NCI-H82 treated with DMSO at 0.1 percent for 48 hours (cell line): Measurements from ENCODE around the gene LKAAEAR1.
"Not testable (repeated sequence)": the region's sequence is repeated elsewhere in the genome, so short reads cannot be mapped to it uniquely, and the experiment has no call there.

ENCODE experiments used
- DNase-seq: peaks from one replicate; lab custom pipeline; 2025; ENCODE audit not compliant: unreplicated experiment; lab: John Stamatoyannopoulos, UW

Gene LKAAEAR1

GRCh38 chr20:64099086-64099786 is 15.0 kb upstream of the LKAAEAR1 start:
- no peak for DNase-seq

DNA sequence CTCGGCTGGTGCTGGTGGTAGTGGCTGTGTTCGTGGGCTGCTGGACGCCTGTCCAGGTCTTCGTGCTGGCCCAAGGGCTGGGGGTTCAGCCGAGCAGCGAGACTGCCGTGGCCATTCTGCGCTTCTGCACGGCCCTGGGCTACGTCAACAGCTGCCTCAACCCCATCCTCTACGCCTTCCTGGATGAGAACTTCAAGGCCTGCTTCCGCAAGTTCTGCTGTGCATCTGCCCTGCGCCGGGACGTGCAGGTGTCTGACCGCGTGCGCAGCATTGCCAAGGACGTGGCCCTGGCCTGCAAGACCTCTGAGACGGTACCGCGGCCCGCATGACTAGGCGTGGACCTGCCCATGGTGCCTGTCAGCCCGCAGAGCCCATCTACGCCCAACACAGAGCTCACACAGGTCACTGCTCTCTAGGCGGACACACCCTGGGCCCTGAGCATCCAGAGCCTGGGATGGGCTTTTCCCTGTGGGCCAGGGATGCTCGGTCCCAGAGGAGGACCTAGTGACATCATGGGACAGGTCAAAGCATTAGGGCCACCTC is 14.3 kb upstream of the LKAAEAR1 start:
- no peak for DNase-seq

GRCh38 chr20:64096535-64096934 is 12.3 kb upstream of the LKAAEAR1 start:
- no peak for DNase-seq

- no peak for DNase-seq
Measured at GRCh38 chr20:64095927-64096326, 11.7 kb upstream of the LKAAEAR1 start.

- DNase-seq, result no peak
Measured at GRCh38 chr20:64095455-64095854, 11.3 kb upstream of the LKAAEAR1 start.

GRCh38 chr20:64093013-64093503 is 8.9 kb upstream of the LKAAEAR1 start:
- no peak for DNase-seq

DNA sequence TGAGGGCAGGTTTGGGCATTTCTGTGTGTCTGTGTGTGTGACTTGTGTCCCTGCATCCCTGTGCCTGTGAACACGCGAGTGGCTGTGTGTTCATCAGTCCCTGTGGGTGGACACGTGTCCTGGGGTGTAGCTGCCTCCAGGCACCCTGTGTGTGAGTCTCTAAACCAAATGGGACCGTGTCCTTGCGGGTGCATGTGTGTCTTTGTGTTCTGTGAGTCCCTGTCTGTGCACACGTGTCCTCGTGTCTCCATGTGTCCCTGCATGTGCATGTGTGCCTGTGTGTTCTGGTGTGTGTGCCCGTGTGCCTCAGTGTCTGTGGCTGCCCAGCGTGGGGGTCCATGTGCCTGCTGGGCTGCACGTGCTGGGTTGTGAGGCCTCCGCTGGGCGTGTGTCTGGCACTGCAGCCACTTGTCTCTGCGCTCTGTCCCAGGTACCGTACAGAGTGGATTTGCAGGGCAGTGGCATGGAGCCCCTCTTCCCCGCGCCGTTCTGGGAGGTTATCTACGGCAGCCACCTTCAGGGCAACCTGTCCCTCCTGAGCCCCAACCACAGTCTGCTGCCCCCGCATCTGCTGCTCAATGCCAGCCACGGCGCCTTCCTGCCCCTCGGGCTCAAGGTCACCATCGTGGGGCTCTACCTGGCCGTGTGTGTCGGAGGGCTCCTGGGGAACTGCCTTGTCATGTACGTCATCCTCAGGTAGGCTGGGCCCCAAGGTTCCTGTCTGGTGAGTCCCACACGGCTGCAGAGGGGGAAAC is 8.2 kb upstream of the LKAAEAR1 start:
- DNase-seq, result no peak

DNA sequence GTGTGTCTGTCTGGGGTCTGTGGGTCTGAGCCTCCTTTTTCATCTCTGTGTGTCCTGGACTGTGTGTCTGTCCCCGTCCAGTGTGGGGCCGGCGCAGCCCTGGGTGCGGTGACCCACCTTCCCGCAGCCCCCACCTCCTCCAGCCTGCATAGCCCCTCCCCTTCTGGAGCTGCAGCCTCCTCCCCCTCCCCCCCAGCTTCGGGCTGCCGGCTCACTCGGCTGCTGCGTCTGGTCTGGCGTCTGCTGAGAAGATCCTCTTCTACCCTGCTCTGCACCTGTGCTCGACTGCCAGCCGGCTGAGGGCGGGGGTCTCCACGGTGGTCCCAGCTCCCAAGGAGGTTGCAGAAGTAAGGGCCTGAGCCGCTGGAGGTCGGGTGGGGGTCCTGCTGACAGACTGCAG is 7.6 kb upstream of the LKAAEAR1 start:
- DNase-seq, result peak; percentile 16

DNA sequence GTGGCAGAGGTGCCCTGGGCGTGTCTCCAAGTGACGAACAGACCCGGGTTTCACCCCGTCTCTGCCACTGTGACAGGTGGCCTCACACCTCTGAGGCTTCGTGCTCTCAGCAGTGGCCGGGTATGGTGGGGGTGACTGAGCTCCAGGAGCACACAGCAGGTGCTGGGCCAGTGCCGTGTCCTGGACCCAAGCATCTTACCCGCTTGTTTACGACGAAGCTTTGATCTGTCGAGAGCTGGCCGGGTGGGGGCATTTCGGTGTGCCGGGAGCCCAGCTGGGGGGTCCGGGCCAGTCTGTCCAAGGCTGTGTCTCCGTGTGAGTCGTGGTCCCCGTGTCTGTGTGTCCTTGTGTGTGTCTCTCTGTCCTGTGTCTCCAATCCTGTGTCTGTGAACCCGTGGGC is 7.1 kb upstream of the LKAAEAR1 start:
- DNase-seq, result no peak

- no peak for DNase-seq
Measured at GRCh38 chr20:64090165-64090564, 6.0 kb upstream of the LKAAEAR1 start.

DNA sequence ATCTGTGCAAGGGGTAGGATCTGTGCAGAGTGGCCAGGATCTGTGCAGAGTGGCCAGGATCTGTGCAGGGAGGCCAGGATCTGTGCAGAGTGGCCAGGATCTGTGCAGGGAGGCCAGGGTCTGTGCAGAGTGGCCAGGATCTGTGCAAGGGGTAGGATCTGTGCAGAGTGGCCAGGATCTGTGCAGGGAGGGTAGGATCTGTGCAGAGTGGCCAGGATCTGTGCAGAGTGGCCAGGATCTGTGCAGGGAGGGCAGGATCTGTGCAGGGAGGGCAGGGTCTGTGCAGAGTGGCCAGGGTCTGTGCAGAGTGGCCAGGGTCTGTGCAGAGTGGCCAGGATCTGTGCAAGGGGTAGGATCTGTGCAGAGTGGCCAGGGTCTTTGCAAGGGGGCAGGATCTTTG is 4.4 kb upstream of the LKAAEAR1 start:
- not testable (repeated sequence) for DNase-seq

- not testable (repeated sequence) for DNase-seq
Measured at GRCh38 chr20:64087226-64087825, 3.1 kb upstream of the LKAAEAR1 start.

- no peak for DNase-seq
Measured at GRCh38 chr20:64086801-64087200, 2.6 kb upstream of the LKAAEAR1 start.

- no peak for DNase-seq
Measured at GRCh38 chr20:64084685-64085152, 521 bp upstream of the LKAAEAR1 start.

GRCh38 chr20:64083378-64083803 is 807 bp downstream of the LKAAEAR1 start:
- DNase-seq, result peak; percentile 62

GRCh38 chr20:64082820-64083377 is 1.3 kb downstream of the LKAAEAR1 start:
- DNase-seq, result no peak

DNA sequence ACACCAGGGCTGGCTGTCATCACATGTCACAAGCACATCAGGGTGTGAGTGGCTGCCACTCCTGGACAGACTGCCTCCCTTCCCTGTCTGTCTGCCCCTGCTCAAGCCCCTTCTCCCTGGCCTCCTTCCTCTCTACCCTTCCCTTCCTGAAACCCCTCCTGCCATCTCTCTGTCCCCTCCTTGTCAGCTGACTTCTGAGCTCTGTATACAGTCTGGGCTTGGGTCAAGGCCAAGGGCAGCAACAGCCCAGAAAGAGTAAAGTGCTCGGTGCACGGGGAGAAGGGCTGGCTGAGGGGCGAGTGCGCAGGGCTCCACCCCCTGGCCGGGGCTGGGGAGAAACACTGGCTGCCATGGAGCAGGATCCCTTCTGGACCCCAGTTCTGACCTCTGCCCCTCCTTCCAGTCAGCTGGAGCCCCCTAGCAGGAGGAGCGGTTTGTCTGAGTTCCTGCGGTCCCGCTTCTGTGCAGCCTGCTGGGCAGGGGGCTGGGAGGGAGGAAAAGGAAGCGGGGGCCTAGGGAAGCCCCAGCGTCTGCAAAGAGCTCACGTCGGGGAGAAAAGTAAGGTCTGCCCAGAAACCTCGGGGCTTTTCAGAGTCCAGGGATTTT is 2.0 kb downstream of the LKAAEAR1 start:
- no peak for DNase-seq

GRCh38 chr20:64081624-64081964 is 2.6 kb downstream of the LKAAEAR1 start:
- DNase-seq, result no peak

GRCh38 chr20:64080813-64081623 is 3.2 kb downstream of the LKAAEAR1 start:
- DNase-seq, result no peak
